Muscle layer of colon (tissue), 2 donors: Measurements from ENCODE around the gene DNAJC25.
"Not testable (repeated sequence)": the region's sequence is repeated elsewhere in the genome, so short reads cannot be mapped to it uniquely, and the experiment has no call there.

ENCODE experiments used
- H3K27ac ChIP-seq: one replicate; pipeline ENCODE4 v1.7.0; 2013; ENCODE audit warnings: low read depth, mild to moderate bottlenecking, low read length, moderate library complexity
- H3K27me3 ChIP-seq, 2 donors: one replicate each; pipeline ENCODE4 v1.7.0; 2013; ENCODE audit warnings: low read length in 2 of 2, mild to moderate bottlenecking in 2 of 2; ENCODE audit not compliant: insufficient read depth in 2 of 2, control insufficient read depth in 1 of 2
- H3K36me3 ChIP-seq: one replicate; pipeline ENCODE4 v1.7.0; 2013; ENCODE audit warnings: mild to moderate bottlenecking, low read length; ENCODE audit not compliant: insufficient read depth
- H3K4me1 ChIP-seq: one replicate; pipeline ENCODE4 v1.7.0; 2013; ENCODE audit warnings: mild to moderate bottlenecking, low read length; ENCODE audit not compliant: insufficient read depth
- H3K4me3 ChIP-seq, 2 donors: one replicate each; pipeline ENCODE4 v1.7.0; 2013; ENCODE audit warnings: low read length in 2 of 2, low read depth in 1 of 2, mild to moderate bottlenecking in 1 of 2, moderate library complexity in 1 of 2
- H3K9ac ChIP-seq: one replicate; pipeline ENCODE4 v1.7.0; 2013; ENCODE audit warnings: low read length
- H3K9me3 ChIP-seq: one replicate; pipeline ENCODE4 v1.7.0; 2013; ENCODE audit warnings: mild to moderate bottlenecking, low read length
- donor health status: abdominal sarcoma.
- donor health status: Adenocarcinoma of cecum.

Gene DNAJC25

DNA sequence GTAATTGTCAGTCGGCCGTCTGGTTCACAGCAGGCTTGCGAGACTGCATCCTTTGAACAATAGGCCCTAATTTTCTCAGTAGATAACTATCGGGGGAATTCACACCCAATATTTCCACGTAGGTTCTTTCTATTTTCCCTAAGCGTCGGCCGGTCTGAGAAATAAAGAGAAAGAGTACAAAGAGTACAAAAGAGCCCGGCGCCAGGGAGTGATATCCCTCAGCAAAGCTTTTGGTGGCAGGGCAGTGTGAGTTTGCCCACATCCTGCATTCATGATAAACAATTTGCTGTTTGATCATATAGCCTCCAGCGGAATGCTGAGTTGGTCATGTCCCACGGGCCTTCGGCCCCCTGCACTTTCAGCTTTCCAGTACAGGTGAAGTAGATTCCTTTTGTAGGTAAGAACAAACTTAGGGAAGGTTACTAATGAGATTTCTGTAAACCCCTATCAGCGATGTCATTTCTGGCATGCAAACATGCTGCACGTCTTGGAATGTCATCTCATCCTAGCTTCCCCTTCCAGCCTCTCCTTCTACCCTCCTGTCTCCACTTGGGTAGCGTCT is 27.0 kb upstream of the DNAJC25 start:
- H3K4me1 ChIP-seq: no peaks in the 10 kb centered on the region
- no peaks in the 10 kb centered on the region for H3K9me3 ChIP-seq
- H3K27me3 ChIP-seq: no peaks in the 10 kb centered on the region
- H3K36me3 ChIP-seq: no peaks in the 10 kb centered on the region
- no peak overlapping the region for H3K9ac ChIP-seq
- H3K27ac ChIP-seq: no peak overlapping the region
- no peak overlapping the region for H3K4me3 ChIP-seq

- H3K9ac ChIP-seq: no peak overlapping the region
- H3K4me3 ChIP-seq: no peak overlapping the region
- H3K27me3 ChIP-seq: no peaks in the 10 kb centered on the region
- no peak overlapping the region for H3K27ac ChIP-seq
- no peaks in the 10 kb centered on the region for H3K36me3 ChIP-seq
- H3K9me3 ChIP-seq: no peaks in the 10 kb centered on the region
- no peaks in the 10 kb centered on the region for H3K4me1 ChIP-seq
Measured at GRCh38 chr9:111605041-111605559, 26.0 kb upstream of the DNAJC25 start.

DNA sequence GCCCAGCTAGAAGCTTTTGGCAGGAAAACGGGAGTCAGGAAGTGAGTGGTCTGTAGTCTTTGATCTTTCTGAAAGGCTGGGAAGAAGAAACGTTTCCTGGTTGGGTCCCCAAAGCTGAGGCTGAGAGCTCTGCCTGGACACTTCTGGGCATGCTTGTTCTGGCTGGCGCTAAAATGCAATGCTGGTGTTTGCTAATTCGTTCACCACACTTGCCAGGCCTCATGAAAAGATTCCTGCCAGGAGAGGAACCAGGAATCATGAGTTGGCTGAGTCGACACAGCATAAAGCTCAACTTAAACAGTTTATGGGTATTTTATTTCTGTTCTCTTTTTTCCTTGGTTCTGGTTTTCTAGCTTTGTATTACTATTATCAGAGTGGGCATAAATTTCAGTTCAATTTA is 21.0 kb upstream of the DNAJC25 start:
- Histone ChIP-seq H3K27me3 (no peaks in the 10 kb centered on the region), H3K36me3 (no peaks in the 10 kb centered on the region), H3K4me1 (no peaks in the 10 kb centered on the region), H3K9ac (no peak overlapping the region), H3K9me3 (no peaks in the 10 kb centered on the region), H3K27ac (no peak overlapping the region), H3K4me3 (no peak overlapping the region)

- Histone ChIP-seq H3K27ac (no peak overlapping the region), H3K9ac (no peak overlapping the region), H3K4me1 (no peaks in the 10 kb centered on the region), H3K4me3 (no peak overlapping the region), H3K27me3 (no peaks in the 10 kb centered on the region), H3K9me3 (no peaks in the 10 kb centered on the region), H3K36me3 (no peaks in the 10 kb centered on the region)
Measured at GRCh38 chr9:111610845-111611244, 20.3 kb upstream of the DNAJC25 start.

GRCh38 chr9:111613436-111614040 is 17.6 kb upstream of the DNAJC25 start:
- no peaks in the 10 kb centered on the region for H3K9me3 ChIP-seq

GRCh38 chr9:111615928-111616327 is 15.2 kb upstream of the DNAJC25 start:
- Histone ChIP-seq H3K27ac (no peak overlapping the region), H3K4me1 (no peaks in the 10 kb centered on the region), H3K36me3 (no peaks in the 10 kb centered on the region), H3K9me3 (no peaks in the 10 kb centered on the region), H3K4me3 (no peak overlapping the region), H3K27me3 (no peaks in the 10 kb centered on the region), H3K9ac (no peak overlapping the region)

More at GRCh38 chr9:111613436-111614040, 17.6 kb upstream of the DNAJC25 start:
- no peaks in the 10 kb centered on the region for H3K4me1 ChIP-seq
- H3K36me3 ChIP-seq: no peaks in the 10 kb centered on the region
- H3K27me3 ChIP-seq: no peaks in the 10 kb centered on the region
- no peak overlapping the region for H3K4me3 ChIP-seq
- no peak overlapping the region for H3K9ac ChIP-seq
- H3K27ac ChIP-seq: no peak overlapping the region

GRCh38 chr9:111617349-111617748 is 13.8 kb upstream of the DNAJC25 start:
- H3K36me3 ChIP-seq, H3K9me3 ChIP-seq, H3K4me1 ChIP-seq, H3K4me3 ChIP-seq, H3K27ac ChIP-seq, H3K27me3 ChIP-seq, H3K9ac ChIP-seq: not testable (repeated sequence)

- no peak overlapping the region for H3K4me3 ChIP-seq
- no peaks in the 10 kb centered on the region for H3K4me1 ChIP-seq
- no peak overlapping the region for H3K9ac ChIP-seq
- H3K36me3 ChIP-seq: no peaks in the 10 kb centered on the region
- no peaks in the 10 kb centered on the region for H3K27me3 ChIP-seq
- no peak overlapping the region for H3K27ac ChIP-seq
- no peaks in the 10 kb centered on the region for H3K9me3 ChIP-seq
Measured at GRCh38 chr9:111621895-111622480, 9.1 kb upstream of the DNAJC25 start.

GRCh38 chr9:111622626-111623025 is 8.5 kb upstream of the DNAJC25 start:
- H3K9ac ChIP-seq: no peak overlapping the region
- H3K4me3 ChIP-seq: no peak overlapping the region
- H3K27ac ChIP-seq: no peak overlapping the region
- no peaks in the 10 kb centered on the region for H3K4me1 ChIP-seq
- H3K27me3 ChIP-seq: no peaks in the 10 kb centered on the region
- H3K36me3 ChIP-seq: no peaks in the 10 kb centered on the region
- no peaks in the 10 kb centered on the region for H3K9me3 ChIP-seq

DNA sequence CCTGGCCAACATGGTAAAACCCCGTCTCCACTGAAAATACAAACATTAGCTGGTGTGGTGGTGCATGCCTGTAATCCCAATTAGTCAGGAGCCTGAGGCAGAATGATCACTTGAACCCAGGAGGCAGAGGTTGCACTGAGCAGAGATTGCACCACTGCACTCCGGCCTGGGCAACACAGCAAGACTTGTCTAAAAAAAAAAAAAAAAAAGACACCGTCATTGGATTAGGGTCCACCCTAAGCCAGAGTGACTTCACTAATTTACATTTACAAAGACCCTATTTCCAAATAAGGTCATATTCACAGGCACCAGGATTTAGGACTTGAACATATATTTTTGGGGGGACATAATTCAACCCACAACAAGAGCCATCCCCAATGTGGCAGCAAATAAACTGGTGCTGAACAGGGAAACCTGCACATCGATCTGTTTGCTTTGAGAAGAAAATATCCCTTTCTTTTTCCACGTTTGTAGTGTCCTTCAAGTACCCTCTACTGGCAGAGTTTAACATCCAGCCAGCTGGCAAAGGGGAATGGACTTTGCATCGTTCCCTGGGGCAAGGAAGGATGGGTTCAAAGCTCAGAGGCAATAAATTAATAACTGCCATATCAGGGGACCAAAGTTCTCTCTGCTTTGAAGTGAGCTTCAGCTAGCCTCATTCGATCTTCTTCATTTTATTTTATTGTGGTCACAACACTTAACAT is 3.7 kb upstream of the DNAJC25 start:
- no peak overlapping the region for H3K27ac ChIP-seq
- H3K9me3 ChIP-seq: no peaks in the 10 kb centered on the region
- H3K4me1 ChIP-seq: peaks cover 10% of the 10 kb centered on the region
- H3K36me3 ChIP-seq: no peaks in the 10 kb centered on the region
- no peaks in the 10 kb centered on the region for H3K27me3 ChIP-seq
- no peak overlapping the region for H3K9ac ChIP-seq
- no peak overlapping the region for H3K4me3 ChIP-seq

DNA sequence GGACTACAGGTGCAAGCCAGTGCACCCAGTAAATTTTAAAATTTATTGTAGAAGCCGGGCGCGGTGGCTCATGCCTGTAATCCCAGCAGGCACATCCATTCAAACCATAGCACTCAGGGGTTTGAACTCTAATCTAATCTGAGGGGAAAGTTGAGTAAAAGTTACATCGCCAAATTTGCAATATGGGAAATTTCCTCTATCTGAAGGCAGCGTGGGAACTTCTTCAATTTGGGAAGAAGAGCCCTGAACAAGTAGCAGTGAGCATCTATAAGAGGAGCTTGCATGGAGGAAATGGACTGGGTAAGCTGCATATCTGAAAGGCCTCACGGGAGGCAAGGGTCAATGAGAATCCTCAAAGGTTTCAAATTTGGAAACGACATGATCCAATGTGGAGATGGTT is 2.7 kb upstream of the DNAJC25 start:
- Histone ChIP-seq H3K27me3 (no peaks in the 10 kb centered on the region), H3K4me3 (no peak overlapping the region), H3K9ac (no peak overlapping the region), H3K36me3 (no peaks in the 10 kb centered on the region), H3K27ac (no peak overlapping the region), H3K4me1 (peaks cover 20% of the 10 kb centered on the region), H3K9me3 (no peaks in the 10 kb centered on the region)
